Measurements from ENCODE around the gene KCNA10. TPM values are rescaled to one million over a fixed set of nuclear protein-coding genes. Genes with fewer than 3 reads are reported as not detected.

Gene KCNA10
- total and polyA plus RNA-seq, 2 experiments from 2014 or later = not detected

DNA sequence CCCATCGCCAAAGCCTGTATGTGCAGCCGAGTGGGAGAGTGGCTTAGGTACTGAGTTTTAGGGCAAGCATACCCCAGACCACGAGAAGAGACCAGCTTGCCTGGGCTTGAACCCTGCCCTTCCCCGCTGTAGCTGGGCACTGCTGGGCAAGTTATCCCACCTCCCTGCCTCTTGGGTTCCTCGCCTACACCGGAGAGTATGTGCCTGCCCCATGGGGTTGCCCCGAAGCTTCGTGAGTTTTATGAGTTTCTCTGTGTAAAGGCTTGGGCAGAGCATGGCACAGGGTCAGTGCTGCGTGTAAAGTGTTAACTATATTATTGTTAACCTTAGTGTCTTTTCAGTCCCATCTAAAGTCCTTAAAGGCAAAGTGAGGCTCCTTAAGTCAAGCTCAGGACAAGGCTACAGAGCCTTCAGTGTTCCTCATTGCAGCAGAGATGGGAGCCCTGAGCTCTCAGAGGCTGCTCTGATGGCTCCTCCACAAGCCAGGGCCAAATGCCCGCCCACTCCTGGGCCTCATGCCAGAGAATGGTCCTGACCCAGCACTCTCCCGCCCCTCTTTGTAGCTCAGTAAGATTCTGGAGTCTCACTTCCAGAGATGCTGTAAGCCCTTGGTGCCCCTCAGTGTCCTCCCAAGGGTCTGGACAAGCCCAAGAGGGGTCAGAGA, 37.0 kb upstream of the KCNA10 start (continued):
- TF ChIP-seq, protein P1, sequence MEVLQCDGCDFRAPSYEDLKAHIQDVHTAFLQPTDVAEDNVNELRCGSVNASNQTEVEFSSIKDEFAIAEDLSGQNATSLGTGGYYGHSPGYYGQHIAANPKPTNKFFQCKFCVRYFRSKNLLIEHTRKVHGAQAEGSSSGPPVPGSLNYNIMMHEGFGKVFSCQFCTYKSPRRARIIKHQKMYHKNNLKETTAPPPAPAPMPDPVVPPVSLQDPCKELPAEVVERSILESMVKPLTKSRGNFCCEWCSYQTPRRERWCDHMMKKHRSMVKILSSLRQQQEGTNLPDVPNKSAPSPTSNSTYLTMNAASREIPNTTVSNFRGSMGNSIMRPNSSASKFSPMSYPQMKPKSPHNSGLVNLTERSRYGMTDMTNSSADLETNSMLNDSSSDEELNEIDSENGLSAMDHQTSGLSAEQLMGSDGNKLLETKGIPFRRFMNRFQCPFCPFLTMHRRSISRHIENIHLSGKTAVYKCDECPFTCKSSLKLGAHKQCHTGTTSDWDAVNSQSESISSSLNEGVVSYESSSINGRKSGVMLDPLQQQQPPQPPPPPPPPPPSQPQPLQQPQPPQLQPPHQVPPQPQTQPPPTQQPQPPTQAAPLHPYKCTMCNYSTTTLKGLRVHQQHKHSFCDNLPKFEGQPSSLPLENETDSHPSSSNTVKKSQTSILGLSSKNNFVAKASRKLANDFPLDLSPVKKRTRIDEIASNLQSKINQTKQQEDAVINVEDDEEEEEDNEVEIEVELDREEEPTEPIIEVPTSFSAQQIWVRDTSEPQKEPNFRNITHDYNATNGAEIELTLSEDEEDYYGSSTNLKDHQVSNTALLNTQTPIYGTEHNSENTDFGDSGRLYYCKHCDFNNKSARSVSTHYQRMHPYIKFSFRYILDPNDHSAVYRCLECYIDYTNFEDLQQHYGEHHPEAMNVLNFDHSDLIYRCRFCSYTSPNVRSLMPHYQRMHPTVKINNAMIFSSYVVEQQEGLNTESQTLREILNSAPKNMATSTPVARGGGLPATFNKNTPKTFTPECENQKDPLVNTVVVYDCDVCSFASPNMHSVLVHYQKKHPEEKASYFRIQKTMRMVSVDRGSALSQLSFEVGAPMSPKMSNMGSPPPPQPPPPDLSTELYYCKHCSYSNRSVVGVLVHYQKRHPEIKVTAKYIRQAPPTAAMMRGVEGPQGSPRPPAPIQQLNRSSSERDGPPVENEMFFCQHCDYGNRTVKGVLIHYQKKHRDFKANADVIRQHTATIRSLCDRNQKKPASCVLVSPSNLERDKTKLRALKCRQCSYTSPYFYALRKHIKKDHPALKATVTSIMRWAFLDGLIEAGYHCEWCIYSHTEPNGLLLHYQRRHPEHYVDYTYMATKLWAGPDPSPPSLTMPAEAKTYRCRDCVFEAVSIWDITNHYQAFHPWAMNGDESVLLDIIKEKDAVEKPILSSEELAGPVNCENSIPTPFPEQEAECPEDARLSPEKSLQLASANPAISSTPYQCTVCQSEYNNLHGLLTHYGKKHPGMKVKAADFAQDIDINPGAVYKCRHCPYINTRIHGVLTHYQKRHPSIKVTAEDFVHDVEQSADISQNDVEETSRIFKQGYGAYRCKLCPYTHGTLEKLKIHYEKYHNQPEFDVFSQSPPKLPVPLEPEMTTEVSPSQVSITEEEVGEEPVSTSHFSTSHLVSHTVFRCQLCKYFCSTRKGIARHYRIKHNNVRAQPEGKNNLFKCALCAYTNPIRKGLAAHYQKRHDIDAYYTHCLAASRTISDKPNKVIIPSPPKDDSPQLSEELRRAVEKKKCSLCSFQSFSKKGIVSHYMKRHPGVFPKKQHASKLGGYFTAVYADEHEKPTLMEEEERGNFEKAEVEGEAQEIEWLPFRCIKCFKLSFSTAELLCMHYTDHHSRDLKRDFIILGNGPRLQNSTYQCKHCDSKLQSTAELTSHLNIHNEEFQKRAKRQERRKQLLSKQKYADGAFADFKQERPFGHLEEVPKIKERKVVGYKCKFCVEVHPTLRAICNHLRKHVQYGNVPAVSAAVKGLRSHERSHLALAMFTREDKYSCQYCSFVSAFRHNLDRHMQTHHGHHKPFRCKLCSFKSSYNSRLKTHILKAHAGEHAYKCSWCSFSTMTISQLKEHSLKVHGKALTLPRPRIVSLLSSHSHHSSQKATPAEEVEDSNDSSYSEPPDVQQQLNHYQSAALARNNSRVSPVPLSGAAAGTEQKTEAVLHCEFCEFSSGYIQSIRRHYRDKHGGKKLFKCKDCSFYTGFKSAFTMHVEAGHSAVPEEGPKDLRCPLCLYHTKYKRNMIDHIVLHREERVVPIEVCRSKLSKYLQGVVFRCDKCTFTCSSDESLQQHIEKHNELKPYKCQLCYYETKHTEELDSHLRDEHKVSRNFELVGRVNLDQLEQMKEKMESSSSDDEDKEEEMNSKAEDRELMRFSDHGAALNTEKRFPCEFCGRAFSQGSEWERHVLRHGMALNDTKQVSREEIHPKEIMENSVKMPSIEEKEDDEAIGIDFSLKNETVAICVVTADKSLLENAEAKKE (CRISPR knock-in tag; IDR thresholded peaks at IDR 0.05) = no peak

DNA sequence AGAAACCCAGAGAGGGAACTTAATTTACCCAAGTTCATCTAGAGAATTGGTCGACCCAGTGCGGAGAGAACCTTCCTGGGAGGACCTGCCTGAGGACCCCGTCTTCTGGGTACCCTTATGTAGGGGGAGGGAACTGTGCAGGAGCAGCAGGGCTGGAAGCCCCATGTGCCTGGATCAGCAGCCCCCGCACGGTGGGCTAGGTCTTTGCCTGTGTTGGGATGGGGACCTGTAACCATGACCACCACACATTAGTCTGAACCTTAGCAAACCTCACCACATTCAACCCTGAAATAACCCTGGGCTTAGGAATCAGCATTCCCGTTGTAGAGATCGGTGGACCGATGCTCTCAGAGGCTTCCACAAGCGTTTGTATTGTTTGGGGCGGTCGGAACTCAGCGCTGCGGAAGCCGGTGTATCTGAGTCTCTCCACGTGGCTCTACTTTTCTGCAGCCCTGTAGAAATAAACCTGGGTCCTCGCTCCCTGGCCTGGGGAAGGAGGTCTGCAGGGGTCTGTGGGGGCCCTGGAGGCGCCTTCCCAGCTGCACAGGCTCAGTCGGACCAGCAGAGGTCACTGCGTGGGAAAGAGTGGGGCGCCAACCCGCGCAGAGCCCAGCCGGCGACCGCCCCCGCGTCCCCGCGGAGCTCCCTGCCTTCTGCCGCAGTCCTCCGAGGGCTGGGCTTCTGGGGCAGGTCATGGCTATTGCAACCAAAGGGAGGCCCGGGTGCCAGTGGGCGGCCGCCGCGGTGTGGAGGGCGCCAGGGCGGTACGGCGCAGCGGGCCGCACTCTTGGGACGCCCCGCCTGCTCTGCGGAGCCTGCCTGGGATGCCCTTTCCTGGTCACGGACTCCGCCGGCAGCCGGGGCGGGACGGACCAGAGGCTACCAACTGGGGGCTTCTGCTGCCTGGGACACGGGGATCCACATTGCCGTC, 36.2 kb upstream of the KCNA10 start:
- peaks cover 54% of the 10 kb centered on the region for H3K27me3 ChIP-seq (ENCODE audit: insufficient read depth)
- Mint-ChIP-seq H3K27me3 (ENCODE audit: insufficient read depth, low read depth, poor library complexity) (peaks cover 28% of the 10 kb centered on the region), H3K4me3 (peak overlapping the region; percentile 67), H3K27ac (no peak overlapping the region), H3K36me3 (ENCODE audit: low read depth) (no peaks in the 10 kb centered on the region; the same call in 2 of the 3 replicates), H3K9me3 (no peaks in the 10 kb centered on the region), H3K4me1 (no peaks in the 10 kb centered on the region; the same call in 2 of the 3 replicates)
- DNase-seq (ENCODE audit: low spot score) (peak; percentile 71), ATAC-seq (peak; percentile 89)
- H3K4me1 ChIP-seq (ENCODE audit: insufficient read depth) = 0 out of 2 replicates have a peak, but pooled peaks cover 6% of the 10 kb centered on the region
- H3K9me2 ChIP-seq (ENCODE audit: insufficient read depth) = no peaks in the 10 kb centered on the region
- peak overlapping the region; percentile 64 for H3K4me3 ChIP-seq
- no peaks in the 10 kb centered on the region for H3F3A ChIP-seq (replicated peaks; ENCODE audit: low read depth)
- peak overlapping the region; percentile 95 for H2AFZ ChIP-seq
- no peak overlapping the region for H3K27ac ChIP-seq (ENCODE audit: low read depth)
- H3K4me2 ChIP-seq = peak overlapping the region; percentile 78
- no peaks in the 10 kb centered on the region for H4K20me1 ChIP-seq (replicated peaks; ENCODE audit: insufficient read depth)
- TF ChIP-seq POLR2AphosphoS5 (IDR thresholded peaks at IDR 0.05; ENCODE audit: low read depth) = no peak
- no peak for TF ChIP-seq EZH2phosphoT487 (IDR thresholded peaks at IDR 0.05; ENCODE audit: unreplicated experiment)
- TF ChIP-seq, protein P2, sequence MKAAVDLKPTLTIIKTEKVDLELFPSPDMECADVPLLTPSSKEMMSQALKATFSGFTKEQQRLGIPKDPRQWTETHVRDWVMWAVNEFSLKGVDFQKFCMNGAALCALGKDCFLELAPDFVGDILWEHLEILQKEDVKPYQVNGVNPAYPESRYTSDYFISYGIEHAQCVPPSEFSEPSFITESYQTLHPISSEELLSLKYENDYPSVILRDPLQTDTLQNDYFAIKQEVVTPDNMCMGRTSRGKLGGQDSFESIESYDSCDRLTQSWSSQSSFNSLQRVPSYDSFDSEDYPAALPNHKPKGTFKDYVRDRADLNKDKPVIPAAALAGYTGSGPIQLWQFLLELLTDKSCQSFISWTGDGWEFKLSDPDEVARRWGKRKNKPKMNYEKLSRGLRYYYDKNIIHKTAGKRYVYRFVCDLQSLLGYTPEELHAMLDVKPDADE (IDR thresholded peaks at IDR 0.05) = no peak
- peak; percentile 54 to 71 for TF ChIP-seq CTCF (conservative IDR thresholded peaks at IDR 0.05; ENCODE audit: low read depth in 2 of 2)
- H3K36me3 ChIP-seq (ENCODE audit: insufficient read depth) = no peaks in the 10 kb centered on the region
- no peaks in the 10 kb centered on the region for H3K79me2 ChIP-seq (replicated peaks; ENCODE audit: insufficient read depth)
